Left hindlimb (tissue), 1 donor: ENCODE data around the gene DYNLT4.
"Not testable (repeated sequence)": the region's sequence is repeated elsewhere in the genome, so short reads cannot be mapped to it uniquely, and the experiment has no call there.

Experiments
- DNase-seq: peaks from one replicate; pipeline ENCODE4 v3.0.0-alpha.2; 2018

The DYNLT4 gene

GRCh38 chr1:44828003-44828651 is 21.0 kb upstream of the DYNLT4 start:
- no peak for DNase-seq

GRCh38 chr1:44827197-44828002 is 20.2 kb upstream of the DYNLT4 start:
- DNase-seq, result no peak

DNA sequence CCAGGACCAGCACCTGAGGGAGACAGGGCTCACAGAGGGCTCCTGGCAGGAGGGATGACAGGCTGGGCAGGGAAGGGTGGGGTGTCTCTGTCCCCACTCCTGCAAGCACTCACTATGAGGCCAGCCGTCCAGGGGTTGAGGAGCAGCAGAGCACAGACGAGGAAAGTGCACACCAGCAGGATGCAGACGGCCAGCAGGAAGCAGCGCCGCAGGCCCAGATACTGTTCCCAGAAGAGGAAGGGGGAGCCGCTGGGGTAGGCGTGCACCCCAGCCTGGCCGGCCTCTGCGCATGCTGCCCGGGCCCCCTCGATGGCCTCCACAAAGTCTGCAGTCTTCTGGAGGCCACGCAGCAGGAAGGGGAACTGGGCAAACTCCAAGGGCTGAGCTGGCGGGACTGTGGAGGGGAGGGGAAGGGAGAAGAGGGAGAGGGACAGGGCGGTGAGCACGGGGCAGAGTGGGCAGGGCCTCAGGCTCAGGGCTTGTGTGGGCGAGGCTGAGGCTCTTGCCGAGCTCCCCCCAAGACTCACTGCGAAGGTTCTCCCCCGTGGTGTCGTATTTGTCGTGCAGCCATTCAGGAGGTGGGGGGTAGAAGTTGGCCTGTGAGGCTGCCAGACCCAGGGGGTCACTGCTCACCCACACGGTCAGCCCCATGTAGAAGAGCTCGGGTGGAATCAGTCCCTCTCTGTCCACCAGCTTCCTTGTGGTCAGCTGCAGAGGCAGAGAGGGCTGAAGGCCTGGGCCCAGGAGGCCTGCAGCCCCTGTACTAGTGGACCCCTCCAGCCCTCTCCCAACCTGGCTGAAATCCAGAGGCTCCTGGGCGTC is 19.4 kb upstream of the DYNLT4 start:
- peak; percentile 77 for DNase-seq

DNA sequence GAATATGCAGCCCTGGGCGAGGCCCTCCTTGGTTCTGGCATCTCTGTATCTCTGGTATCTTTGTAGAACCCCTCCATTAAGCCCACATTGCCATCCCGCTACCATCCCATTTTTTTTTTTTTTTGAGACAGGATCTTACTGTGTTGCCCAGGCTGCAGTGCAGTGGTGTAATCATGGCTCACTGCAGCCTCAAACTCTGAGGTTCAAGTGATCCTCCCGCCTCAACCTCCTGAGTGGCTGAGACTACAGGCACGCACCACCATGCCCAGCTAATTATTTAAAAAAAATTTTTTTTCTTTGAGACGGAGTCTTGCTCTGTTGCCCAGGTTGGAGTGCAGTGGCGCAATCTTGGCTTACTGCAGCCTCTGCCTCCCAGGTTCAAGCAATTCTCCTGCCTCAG is 17.2 kb upstream of the DYNLT4 start:
- DNase-seq, result not testable (repeated sequence)

GRCh38 chr1:44822981-44823451 is 15.9 kb upstream of the DYNLT4 start:
- DNase-seq, result peak; percentile 30

DNA sequence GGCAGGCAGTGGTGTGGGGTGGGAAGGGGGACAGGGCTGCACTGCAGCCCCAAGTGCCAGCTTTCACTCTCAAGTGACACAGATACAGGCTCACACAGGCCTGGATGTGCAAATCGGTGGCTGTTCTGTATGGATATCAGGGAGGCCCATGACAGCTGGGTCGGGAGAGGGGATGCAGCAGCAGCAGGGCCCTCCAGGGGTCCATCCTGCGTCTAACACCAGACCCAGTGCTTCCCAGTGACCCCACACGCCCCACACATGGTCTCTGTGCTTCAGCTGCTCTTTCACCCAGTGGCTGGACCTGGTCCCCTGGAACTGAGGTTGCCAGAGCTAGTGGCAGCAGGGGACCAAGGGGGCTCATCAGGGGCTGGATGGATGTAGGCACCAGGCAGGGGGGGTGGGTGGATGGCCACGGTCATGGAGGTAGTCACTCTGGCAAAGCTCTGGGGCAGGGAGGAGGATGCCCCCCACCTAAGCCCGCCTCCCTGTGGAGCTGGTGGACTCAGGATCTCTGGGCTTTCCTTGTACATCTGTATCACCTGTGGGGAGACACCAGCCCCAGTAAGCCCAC is 15.1 kb upstream of the DYNLT4 start:
- DNase-seq, result peak; percentile 39

GRCh38 chr1:44821240-44821715 is 14.1 kb upstream of the DYNLT4 start:
- no peak for DNase-seq

GRCh38 chr1:44820328-44821239 is 13.4 kb upstream of the DYNLT4 start:
- DNase-seq, result no peak

GRCh38 chr1:44819608-44820327 is 12.6 kb upstream of the DYNLT4 start:
- DNase-seq, result peak; percentile 84

DNA sequence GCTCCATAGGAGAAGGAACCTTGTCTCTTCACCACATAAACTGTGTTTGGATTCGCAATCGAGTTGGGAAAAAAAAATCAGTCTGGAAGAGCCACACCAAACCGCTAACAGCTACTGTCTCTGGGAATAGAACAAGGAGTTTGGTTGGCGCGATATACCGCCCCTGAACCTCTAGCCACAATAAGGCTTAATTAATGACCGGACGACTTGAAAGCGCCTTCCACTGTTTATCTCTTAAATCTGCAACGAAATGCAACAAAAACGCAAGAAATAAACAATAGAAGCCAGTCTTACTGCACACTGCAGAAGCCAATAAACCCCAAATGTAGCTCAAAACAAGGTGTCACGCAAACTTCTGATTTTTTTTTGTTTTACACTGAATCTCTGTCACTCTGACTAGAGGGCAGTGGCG is 12.1 kb upstream of the DYNLT4 start:
- peak; percentile 41 for DNase-seq

- no peak for DNase-seq
Measured at GRCh38 chr1:44817771-44818495, 10.8 kb upstream of the DYNLT4 start.

DNA sequence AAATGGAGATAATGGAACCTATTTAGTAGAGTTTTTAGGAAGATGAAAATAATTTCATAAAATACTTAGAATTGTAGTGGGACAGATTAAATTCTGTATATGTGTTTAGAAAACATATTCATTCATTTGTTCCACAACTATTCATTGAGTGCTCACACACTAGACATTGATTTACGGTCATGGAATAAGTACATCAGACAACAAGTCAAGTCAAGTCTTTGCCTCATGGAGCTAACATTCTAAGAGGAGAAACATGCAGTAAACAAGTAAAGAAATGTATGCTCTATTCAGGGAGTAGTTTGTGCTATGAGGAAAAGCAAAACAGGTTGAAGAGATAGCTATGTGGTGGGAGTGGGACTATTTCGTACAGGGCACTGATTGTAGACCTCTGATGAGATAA is 10.2 kb upstream of the DYNLT4 start:
- DNase-seq, result no peak

GRCh38 chr1:44815926-44816325 is 8.8 kb upstream of the DYNLT4 start:
- not testable (repeated sequence) for DNase-seq

DNA sequence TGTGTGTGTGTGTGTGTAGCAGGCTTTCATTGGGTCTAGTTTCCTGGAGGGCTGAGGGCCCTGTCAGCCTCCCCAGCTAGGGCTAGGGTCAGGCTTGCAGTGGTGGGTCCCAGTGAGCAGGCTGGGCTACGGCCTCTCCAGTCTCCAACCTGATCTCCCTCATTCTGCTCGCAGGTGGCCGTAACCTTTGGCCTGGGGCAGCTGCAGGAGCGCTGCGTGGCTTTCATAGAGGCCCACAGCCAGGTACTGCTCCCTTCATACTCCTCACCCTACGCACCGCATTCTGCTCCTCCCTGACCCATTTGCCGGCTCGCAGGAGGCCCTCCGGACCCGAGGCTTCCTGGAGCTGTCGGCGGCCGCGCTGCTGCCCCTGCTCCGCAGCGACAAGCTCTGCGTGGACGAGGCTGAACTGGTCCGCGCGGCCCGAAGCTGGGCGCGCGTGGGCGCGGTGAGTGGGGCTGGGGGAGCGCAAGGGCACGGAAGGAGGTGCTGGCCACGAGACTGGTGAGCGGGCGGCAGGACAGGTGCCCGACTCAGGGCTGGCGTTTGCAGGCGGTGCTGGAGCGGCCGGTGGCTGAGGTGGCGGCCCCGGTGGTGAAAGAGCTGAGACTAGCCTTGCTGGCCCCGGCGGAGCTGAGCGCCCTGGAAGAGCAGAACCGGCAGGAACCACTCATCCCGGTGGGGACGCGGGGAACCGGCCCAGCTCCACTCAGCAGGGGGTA is 5.8 kb upstream of the DYNLT4 start:
- DNase-seq, result no peak

DNA sequence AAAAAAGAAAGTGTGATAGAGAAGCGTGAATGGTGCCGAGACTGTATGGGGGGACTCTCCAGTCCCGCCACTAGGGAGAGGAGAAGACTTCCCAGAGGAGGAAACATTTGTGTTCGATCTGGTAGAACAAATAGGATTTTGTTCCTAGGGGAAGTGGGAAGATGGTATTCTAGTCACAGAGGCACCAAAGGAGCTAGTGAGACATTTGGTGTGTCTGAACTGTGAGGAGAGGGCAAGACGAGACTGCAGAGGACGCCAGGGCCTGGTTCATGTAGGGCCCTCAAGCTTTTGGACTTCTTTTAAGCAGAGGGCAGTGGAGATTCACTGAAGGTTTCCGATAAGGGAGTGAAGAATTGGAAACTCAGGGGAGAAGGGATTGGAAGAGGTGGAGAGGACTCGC is 4.1 kb upstream of the DYNLT4 start:
- no peak for DNase-seq

DNA sequence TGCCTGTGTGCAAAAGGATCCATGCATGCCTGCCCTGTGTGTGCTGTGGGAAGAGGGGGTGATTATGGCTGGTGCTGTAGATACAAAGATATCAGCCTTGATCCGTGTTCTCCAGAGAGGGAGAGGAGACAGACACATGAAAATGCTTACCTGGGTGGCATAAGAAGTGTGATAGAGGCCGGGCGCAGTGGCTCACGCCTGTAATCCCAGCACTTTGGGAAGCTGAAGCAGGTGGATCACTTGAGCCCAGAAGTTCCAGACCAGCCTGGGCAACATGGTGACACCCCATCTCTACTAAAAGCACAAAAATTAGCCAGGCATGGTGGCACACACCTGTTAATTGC is 3.6 kb upstream of the DYNLT4 start:
- not testable (repeated sequence) for DNase-seq

GRCh38 chr1:44810101-44810761 is 3.1 kb upstream of the DYNLT4 start:
- peak; percentile 39 for DNase-seq

GRCh38 chr1:44808938-44809917 is 2.1 kb upstream of the DYNLT4 start:
- DNase-seq, result peak; percentile 73
